ENCODE data around the gene GIMAP2.

DNA sequence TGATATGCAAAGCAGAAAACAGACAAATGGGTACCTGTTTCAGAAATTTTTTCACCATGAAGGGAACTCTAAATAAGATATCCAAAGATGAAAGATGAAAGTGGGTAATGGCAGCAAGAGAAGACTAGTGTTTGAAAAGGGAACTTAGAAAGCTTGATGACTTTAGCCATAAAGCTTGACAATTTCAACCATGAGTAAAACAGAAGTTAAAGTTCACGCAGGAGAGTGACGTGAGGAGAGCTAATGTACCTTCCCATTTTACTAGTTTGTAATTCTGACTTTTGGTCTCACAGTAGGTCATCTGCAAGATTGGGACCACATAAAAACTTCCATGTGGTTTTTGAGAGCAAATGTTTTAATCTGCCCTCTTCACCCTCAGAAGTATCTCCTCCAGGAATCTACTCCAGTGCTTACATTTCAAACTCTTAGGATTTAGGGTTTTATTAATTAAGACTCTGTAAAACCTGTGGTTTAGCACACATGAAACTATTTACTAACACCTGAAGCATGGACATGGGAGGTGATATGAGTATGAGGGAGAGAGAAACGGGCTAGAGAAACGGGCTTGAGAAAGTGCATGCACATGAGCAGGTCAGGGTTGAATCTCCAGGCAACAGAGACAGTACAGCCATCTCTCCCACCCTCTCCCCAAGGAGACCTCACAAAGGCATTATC lies 24.4 kb upstream of the GIMAP2 start:
- TF ChIP-seq EZH2phosphoT487 (IDR thresholded peaks at IDR 0.05; ENCODE audit: insufficient read depth, low read depth) (no peak), EZH2 (IDR thresholded peaks at IDR 0.05; ENCODE audit: insufficient read depth, poor library complexity, severe bottlenecking) (no peak)

Data from GM23248 (cell line).